ENCODE results near the gene TOP1. TPM values are rescaled to one million over a fixed set of nuclear protein-coding genes. Genes with fewer than 3 reads are reported as not detected.
A peak's percentile ranks its signal among the peaks of the same experiment; 100 is the strongest.

TOP1 gene
- total RNA-seq, 4 donors from 2014 or later = 27.6 to 70.6 (median 40.4) TPM

GRCh38 chr20:40984496-40984895 is 44.1 kb upstream of the TOP1 start:
- ATAC-seq (ENCODE audit: low FRiP score) (no peak), DNase-seq (ENCODE audit: low spot score) (no peak)
- TF ChIP-seq CTCF (IDR thresholded peaks at IDR 0.05) = no peak

GRCh38 chr20:40986774-40987173 is 41.8 kb upstream of the TOP1 start:
- DNase-seq (ENCODE audit: low spot score) = no peak
- no peak for TF ChIP-seq CTCF (IDR thresholded peaks at IDR 0.05)
- ATAC-seq (ENCODE audit: low FRiP score) = no peak

DNA sequence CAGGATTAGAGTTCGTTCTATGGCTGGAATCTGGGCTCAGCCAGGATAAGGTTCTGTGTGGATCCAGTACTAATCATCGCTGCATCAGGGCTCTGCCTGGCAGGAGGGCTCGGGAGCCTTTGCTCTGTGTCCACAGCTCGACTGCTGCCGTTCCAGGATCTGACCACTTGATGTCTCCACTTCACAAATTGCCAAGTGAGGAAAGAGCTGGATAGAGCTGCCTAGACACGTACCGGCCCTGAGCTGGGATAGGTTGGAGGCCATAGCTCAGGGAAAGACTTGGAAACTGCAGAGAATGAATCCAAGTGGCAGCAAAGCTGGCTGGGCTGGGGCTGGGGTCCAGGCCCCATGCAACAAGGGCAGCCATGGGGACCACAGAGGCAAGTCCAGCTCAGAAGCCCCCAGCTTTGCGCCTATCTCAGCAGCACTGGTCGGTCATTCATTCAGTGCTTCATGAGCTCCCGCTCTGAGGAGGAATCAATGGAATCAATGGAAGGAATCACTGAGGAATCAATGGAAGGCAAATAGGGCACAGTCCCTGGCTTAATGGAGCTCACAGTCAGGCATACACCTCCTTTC is 38.0 kb upstream of the TOP1 start:
- DNase-seq (ENCODE audit: low spot score) (peak; percentile 58), ATAC-seq (ENCODE audit: low FRiP score) (peak; percentile 96)
- TF ChIP-seq CTCF (IDR thresholded peaks at IDR 0.05) = peak in 2 of 3 donors; percentile 27 to 38

DNA sequence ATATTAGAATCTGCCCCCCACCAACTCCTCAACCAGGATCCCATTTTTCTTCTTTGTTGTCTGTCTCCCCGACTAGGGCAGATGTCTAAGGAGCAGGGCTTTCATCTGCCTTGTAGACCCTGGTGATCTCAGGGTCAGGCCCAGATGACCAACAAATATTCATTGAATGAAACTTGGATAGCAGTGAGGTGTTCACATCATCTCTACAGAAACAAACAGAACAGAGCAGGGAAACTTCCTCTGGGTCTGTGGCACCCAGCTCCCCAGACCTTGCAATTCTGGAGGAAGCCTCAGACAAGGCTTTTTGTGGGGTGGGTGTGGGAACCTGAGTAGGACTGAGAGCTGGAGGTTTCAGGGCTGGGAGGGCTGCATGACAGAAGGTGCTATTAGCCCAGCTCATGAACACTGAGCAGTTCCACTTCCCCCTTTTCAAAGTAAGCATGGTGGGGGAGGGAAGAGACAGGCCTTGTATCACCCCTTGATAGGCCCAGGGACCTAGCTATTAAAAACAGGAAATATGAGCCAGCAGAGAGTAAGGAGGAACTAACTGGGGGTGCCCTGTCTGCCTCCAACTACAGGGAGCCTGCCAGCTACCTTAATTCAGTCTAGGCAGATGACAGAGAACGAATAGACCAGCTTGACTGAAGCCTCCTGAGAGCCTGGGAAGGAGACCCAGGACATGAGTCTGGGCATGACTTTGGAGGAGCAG is 37.3 kb upstream of the TOP1 start:
- DNase-seq (ENCODE audit: low spot score) (no peak), ATAC-seq (ENCODE audit: low FRiP score) (peak; percentile 44)
- TF ChIP-seq CTCF (IDR thresholded peaks at IDR 0.05) = no peak

- ATAC-seq (ENCODE audit: low FRiP score) (no peak), DNase-seq (ENCODE audit: low spot score) (no peak)
- no peak for TF ChIP-seq CTCF (IDR thresholded peaks at IDR 0.05)
These were observed 36.1 kb upstream of the TOP1 start for GRCh38 chr20:40992349-40993113.

DNA sequence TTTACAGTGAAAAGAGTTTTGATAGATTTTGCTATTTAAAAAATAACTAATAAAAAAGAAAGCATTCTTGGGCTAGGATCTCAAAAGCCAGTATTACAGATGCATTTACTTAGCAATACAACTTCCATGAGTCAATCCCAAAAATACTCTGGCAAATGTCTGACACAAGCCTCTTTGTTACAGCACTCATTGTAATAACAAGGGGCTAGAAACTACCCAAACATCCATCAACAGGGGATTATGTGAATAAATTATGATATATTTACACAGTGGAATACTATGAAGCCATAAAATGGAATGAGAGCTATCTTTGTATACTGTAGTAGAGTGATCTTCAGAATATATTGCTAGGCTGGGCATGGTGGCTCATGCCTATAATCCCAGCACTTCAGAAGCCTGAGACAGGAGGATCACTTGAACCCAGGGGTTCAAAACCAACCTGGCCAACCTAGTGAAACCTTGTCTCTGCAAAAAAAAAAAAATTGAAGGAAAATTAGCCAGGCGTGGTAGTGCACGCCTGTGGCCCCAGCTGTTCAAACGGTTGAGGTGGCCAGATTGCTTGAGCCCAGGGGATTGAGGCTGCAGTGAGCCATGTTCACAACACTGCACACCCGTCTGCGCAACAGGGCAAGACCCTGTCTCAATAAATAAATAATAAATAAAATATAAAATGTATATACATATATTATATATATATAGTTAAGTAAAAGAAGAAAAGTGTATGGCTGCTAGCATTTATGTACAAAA is 34.7 kb upstream of the TOP1 start:
- no peak for TF ChIP-seq CTCF (IDR thresholded peaks at IDR 0.05)

More for the DNA sequence above, 34.7 kb upstream of the TOP1 start:
- DNase-seq (ENCODE audit: low spot score) (no peak), ATAC-seq (ENCODE audit: low FRiP score) (no peak)

All from omental fat pad (tissue), 4 donors.